Occipital lobe (tissue), 2 donors: ENCODE results near the gene ZNF467. TPM values are rescaled to one million over a fixed set of nuclear protein-coding genes. Genes with fewer than 3 reads are reported as not detected.

Experiments used
- DNase-seq: peaks from one replicate; lab custom pipeline; 2025; lab: John Stamatoyannopoulos, UW
- total RNA-seq: library from RNA; depleted of rRNA; stranded (reverse); fragments of >200 nt; gene quantifications from one replicate; pipeline ENCODE4 v1.2.3, GENCODE V29; 2014

Gene ZNF467
- total RNA-seq, 1 donor from 2014 or later, result 1.2 TPM

- DNase-seq, result no peak
Measured at GRCh38 chr7:149728491-149729375, 44.7 kb downstream of the ZNF467 start.

- no peak for DNase-seq
Measured at GRCh38 chr7:149727899-149728476, 45.4 kb downstream of the ZNF467 start.

DNA sequence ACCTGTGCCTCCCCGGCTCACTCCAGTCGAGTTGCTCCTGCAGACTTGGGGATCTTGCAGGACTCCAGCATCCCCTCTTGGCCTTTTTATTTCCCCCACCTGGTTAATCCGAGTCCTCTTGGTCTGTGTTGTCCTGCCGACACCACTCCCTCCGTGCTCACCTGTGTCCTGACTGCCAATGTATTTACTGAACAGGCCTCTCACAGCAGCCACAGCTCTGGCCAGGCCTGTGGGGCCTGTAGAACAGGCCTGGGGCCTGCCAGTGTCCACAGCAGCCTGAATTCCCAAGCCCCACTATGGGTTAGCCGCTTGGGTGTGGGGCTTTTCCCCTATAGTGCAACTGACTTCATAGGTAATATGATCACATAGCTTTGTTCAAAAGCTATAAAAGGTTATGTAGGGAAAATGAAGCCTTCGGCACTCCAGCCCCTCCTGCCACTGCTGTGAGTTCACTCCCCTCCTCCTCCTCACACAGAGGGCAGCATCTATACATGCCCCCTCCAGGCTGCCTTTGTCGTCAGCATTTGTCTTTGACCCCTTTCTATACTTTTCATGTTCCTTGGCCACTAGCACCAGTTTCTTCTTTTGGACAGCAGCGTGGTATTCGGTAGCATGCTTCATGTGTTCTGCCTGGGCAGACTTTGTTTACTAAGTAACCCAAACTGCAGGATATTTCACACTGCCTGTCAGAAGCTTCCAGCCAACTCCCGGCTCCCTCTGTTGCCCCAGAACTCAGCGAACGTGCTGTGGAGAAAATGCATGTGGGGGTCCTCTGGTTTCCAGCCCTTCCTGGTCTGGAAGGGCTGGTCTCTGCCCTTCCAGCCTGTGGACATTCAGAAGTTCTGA is 46.1 kb downstream of the ZNF467 start:
- DNase-seq, result no peak

DNA sequence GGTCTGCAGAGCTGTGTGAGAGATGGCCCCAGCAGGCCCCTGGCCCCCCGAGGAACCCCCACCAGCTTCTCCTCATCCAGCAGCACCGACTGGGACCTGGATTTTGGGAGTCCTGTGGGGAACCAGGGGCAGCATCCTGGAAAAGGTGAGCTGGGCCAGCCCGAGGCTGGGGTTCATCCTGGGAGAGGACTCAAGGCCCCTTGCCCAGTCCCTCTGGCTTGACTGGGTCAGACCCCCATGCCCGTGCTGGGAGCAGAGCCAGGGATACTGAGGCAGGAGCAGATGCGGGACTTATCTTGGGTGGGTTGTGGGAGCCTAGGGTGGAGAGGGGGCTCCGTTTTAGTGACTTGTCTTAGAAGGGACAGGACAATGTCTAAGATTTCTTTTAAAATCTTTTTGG is 47.5 kb downstream of the ZNF467 start:
- no peak for DNase-seq

DNA sequence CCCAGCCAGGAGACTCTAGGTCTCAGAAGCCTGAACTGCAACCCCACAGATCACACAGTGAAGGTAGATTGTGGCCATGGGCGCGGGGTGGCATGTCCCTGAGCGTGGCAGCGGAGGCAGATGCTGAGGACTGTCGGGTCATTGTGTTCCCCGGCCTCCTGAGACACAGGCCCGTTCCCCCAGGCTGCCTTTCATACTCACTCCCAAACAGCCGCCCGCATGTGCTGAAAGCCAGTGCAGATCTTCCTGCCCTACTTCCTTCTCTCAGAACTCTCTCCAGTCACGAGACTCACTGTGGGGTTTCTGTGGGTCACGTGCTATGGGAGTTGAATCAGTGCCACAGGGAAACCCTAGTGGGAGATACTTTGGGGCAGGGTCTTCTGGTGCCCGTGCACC is 48.0 kb downstream of the ZNF467 start:
- DNase-seq, result no peak

- no peak for DNase-seq
Measured at GRCh38 chr7:149724661-149725425, 48.5 kb downstream of the ZNF467 start.

DNA sequence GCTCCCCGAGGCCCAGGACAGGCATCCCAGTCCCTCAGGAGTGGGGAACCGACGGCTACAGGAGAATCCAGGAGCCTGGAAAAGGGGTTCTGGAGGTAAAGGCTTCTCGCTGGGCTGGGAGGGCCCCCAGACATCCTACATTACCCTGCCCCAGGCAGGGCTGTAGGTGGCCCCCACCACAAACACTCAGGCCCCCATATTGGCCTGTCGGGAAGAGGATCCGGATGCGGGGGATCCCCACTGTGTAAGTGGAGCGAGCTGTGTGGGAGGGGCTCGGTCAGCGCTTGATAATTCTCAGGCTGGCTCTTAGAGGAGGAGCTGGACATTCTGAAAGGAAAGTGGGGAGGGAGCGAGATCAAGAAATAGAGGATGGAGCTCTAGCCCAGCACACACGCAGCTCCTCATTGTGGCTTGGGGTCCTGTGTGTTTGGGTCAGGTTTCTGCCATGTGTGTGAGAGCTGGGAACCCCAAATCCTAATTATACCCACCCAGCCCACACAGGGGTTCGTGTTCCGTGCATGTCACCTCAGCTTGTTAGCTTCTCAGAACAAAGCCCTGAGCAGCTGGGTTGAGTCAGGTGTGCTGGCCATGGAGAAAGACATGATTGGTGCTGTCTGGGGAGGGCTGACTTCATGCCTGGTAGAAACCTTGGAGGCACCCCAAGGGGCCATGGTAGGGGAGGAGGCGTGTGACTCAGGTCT is 49.4 kb downstream of the ZNF467 start:
- DNase-seq, result no peak

GRCh38 chr7:149723082-149723767 is 50.2 kb downstream of the ZNF467 start:
- DNase-seq, result no peak

DNA sequence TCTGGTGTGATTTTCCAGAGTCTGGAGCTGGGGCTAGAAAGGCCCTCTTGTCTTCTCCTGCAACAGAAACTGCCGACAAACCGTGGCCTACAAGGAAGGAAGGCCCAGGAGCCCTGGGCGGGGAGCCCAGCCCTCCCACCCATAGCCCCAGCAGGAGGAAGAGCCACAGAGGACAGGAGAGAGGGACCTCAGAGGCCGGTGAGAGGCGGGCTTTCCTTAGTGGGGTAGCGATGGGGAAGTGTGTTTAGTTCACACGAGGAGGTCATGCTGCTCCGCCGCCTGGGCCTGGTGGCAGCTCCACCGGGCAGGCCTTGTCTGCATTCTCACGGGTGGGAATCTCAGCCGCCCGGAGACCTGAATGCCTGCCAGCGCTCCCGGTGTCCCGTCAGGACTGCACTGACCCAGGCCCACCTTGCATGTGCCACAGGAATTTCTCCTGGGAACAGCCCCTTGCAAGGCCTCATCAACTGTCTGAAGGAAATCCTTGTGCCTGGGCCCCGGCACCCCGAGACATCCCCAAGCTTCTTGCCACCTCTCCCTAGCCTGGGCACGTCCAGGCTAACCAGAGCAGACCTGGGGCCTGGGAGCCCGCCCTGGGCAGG is 50.9 kb downstream of the ZNF467 start:
- DNase-seq, result no peak

DNA sequence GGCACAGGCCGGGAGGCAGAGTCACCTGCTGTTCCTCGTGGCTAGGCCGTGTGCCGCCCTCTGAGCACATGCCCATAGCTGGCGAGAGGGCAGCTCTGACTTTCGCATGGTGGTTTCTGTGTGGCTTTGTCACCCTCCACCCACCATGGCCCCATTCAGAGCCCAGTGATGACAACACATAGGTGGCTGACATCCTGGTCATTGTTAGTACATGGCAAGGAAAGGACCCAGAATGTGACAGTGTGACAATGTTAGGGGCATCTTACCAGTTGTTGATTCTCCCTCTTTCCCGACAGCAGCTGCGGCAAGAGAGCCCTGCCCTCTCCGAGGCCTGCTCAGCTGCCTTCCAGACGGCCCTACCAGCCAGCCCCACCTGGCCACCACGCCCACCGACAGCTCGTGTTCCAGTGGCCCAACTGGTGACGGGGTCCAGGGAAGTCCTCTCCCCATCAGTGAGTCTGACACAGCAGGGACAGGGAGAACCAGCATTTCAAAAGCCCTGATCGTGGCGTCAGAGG is 52.2 kb downstream of the ZNF467 start:
- no peak for DNase-seq

DNA sequence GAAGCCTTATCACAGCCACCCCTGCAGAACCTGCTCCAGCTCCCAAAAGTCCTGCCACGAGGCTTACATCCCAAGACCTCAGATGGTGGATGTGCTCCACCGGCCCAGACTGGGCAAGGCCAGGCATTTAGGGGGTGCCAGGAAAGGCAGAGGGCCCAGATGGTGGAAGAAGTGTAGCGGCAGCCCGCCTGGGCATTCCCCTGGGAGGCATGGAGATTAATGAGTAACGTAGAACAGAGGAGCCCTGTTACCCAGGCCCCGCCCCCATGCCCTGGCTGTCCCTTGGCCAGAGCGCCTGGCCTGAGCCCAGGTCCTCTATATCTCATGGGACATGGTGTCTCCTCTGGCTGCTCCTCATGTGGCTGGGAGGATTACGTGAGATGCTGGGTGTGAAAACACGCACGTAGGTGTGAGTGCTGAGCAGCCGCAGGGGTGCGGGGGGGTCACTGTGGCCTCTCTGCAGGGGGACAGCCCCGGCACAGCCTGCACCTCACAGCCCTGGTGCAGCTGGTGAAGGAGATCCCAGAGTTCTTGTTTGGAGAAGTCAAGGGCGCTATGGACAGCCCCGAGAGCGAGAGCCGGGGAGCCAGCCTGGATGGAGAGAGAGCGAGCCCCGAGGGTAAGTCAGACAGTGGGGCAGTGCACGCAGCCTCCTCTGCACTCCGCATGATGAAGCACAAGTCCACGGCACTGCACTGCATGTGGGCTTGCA is 52.9 kb downstream of the ZNF467 start:
- DNase-seq, result peak; percentile 71

- no peak for DNase-seq
Measured at GRCh38 chr7:149719912-149720335, 53.5 kb downstream of the ZNF467 start.

DNA sequence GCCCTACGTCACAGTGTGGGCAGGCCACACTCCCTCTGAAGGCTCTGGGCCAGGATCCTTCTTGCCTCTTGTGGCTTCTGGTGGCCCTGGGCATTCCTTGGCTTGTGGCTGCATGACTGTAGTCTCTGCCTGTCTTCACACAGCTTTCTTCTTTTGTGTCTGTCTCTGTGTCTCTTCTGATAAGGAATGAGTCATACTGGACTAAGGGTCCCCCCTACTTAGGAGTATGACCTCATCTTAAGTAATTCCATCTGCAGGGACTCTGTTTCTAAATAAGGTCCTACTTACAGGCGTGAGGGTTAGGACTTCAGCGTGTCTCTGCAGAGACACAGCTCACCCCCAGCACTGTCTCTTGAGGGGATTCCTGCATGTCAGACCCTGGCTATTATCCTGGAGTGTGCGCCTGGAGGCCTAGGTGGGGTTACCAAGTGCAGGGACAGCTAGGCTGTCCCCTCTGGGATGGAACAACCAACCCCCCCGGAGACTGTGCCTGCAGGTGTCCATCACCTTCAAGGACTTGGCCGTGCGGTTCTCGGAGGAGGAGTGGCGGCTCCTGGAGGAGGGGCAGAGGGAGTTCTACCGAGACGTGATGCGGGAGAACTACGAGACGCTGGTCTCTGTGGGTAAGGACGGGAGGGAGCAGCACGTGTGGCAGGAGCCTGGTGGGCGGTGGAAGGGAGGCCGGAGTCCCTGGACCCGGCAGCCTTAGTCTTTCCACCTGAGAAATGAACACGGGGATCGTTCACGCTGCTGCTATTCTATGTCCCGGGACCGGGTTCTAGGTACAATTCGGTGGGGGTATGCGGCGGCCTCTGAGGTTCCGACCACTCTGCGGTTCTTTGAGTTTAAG is 54.1 kb downstream of the ZNF467 start:
- DNase-seq, result no peak

- DNase-seq, result no peak
Measured at GRCh38 chr7:149718730-149719049, 54.7 kb downstream of the ZNF467 start.

DNA sequence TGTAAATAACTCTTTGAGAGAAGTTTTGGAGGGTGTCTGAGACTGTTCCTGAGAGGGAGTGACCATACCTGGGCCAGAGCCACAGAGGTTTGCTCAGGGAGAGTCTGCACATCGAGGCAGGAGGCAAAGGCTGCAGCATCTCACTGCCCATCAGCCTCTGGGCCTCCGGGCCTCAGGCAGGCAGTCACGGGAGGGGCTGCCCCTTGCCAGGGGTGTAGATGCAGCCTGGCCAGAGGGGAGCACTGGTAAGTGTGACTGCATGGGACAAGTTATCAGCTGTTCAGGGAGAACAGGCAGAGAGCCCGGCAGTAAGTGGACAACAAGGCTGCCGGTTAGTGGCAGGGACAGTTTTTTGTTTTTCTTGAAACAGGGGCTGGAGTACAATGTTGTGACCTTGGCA is 55.9 kb downstream of the ZNF467 start:
- no peak for DNase-seq

DNA sequence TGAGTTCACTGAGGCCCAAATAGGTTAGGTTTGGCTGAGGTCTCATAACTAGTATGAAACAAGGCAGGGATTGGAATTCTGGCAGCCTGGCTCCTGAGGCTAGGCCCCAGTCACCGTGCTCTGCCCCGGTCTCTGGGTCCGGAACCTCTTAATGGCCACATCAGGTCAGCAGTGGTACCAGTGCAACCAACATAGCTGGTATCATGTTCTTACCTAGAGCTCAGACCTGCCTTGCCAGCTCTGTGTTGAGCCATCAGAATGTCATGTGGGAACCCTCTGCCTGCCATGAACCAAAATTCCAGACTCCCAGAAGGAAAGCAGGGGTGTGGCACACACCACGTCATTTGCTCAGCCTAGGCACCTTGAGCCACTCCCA is 56.5 kb downstream of the ZNF467 start:
- no peak for DNase-seq

- DNase-seq, result no peak
Measured at GRCh38 chr7:149716007-149716931, 57.1 kb downstream of the ZNF467 start.
